Tibial nerve (tissue), 4 donors: ENCODE results near the gene NCF2. TPM values are rescaled to one million over a fixed set of nuclear protein-coding genes. Genes with fewer than 3 reads are reported as not detected.

Experiments used
- DNase-seq, 2 donors: peaks; one replicate each; pipeline ENCODE4 v3.0.0-alpha.2; 2019; ENCODE audit warnings: low spot score in 2 of 2
- H3K27ac ChIP-seq, 4 donors: fragments of 200-600 bp; sonication (generic) in 3 of 4; one replicate each; pipeline ENCODE4 v1.5.1; 2017 to 2019; ENCODE audit warnings: mild to moderate bottlenecking in 1 of 4
- H3K27me3 ChIP-seq, 2 donors: fragments of 200-600 bp; sonication (generic) in 1 of 2; one replicate each; pipeline versions ENCODE4 v1.5.1 to v1.6.0; 2017 to 2019
- H3K36me3 ChIP-seq, 3 donors: fragments of 200-600 bp; sonication (generic); one replicate each; pipeline ENCODE4 v1.5.1; 2018 to 2019
- H3K4me1 ChIP-seq, 4 donors: fragments of 200-600 bp; sonication (generic) in 3 of 4; one replicate each; pipeline ENCODE4 v1.5.1; 2017 to 2019
- H3K4me3 ChIP-seq, 4 donors: fragments of 200-600 bp; sonication (generic) in 3 of 4; one replicate each; pipeline ENCODE4 v1.5.1; 2017 to 2019; ENCODE audit warnings: mild to moderate bottlenecking in 1 of 4, moderate library complexity in 1 of 4
- H3K9me3 ChIP-seq, 4 donors: fragments of 200-600 bp; sonication (generic) in 3 of 4; one replicate each; pipeline ENCODE4 v1.5.1; 2017 to 2019
- CTCF ChIP-seq, 5 experiments: fragments of 200-600 bp in 3 of 5; fragments of 450-650 bp in 2 of 5; sonication (generic) in 3 of 5; IDR thresholded peaks; one replicate each; pipeline ENCODE4 v1.5.1; 2016 to 2019; ENCODE audit warnings: antibody characterized with exemption in 5 of 5, mild to moderate bottlenecking in 3 of 5, moderate library complexity in 2 of 5
- EP300 ChIP-seq, 2 donors: sonication (generic); formaldehyde crosslinking; IDR thresholded peaks; one replicate each; pipeline ENCODE4 v1.6.1; 2017; ENCODE audit warnings: antibody characterized with exemption in 2 of 2, mild to moderate bottlenecking in 1 of 2
- POLR2A ChIP-seq, 2 donors: fragments of 450-650 bp; IDR thresholded peaks; one replicate each; pipeline ENCODE4 v1.6.1; 2017; ENCODE audit warnings: antibody characterized with exemption in 2 of 2, mild to moderate bottlenecking in 2 of 2, moderate library complexity in 2 of 2
- WGBS, 2 donors: methylation state at CpG; one replicate each; pipeline ENCODE4 v1.1.5; 2018; 5-methylcytosine and 5-hydroxymethylcytosine counted together
- total RNA-seq, 4 donors: library from RNA; depleted of rRNA; stranded (reverse); fragments of >200 nt; gene quantifications; one replicate each; pipeline ENCODE4 v1.1.0, GENCODE V29; 2016

The NCF2 gene
- total RNA-seq, 4 donors from 2014 or later: 9.6 to 21.0 (median 17.1) TPM

DNA sequence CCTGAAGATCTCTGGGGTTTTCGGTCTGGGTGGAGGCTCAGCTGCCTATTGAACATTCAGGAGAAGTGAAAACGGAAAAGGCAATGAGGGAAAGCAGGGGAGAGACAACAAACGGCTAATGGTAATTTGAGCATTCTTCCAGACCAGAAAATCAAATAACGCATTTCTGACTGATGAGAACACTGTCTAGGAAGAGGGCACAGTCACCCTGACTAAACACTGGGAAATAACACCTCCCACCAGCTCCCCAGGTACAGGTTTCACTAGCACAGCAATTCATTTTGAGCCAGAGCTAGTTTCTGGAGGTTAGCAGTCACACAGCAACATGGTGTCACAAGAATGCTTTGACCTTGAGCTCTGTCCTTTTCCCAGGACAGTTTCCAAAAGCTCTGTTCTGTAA, 21.1 kb downstream of the NCF2 start:
- H3K9me3 ChIP-seq: no peaks in the 10 kb centered on the region
- H3K4me1 ChIP-seq: peaks cover 0 to 7% (median 0%) of the 10 kb centered on the region in 4 donors
- H3K27ac ChIP-seq: peak overlapping the region in 1 of 4 donors; percentile 51
- WGBS, 2 donors: 63 to 74% methylated on average over 4 of the region's 4 CpGs
- H3K27me3 ChIP-seq: no peaks in the 10 kb centered on the region
- H3K36me3 ChIP-seq: no peaks in the 10 kb centered on the region
- no peak for DNase-seq
- H3K4me3 ChIP-seq: no peak overlapping the region
- TF ChIP-seq POLR2A (IDR thresholded peaks at IDR 0.05): no peak
- no peak for TF ChIP-seq EP300 (IDR thresholded peaks at IDR 0.05)
- TF ChIP-seq CTCF (IDR thresholded peaks at IDR 0.05): no peak

DNA sequence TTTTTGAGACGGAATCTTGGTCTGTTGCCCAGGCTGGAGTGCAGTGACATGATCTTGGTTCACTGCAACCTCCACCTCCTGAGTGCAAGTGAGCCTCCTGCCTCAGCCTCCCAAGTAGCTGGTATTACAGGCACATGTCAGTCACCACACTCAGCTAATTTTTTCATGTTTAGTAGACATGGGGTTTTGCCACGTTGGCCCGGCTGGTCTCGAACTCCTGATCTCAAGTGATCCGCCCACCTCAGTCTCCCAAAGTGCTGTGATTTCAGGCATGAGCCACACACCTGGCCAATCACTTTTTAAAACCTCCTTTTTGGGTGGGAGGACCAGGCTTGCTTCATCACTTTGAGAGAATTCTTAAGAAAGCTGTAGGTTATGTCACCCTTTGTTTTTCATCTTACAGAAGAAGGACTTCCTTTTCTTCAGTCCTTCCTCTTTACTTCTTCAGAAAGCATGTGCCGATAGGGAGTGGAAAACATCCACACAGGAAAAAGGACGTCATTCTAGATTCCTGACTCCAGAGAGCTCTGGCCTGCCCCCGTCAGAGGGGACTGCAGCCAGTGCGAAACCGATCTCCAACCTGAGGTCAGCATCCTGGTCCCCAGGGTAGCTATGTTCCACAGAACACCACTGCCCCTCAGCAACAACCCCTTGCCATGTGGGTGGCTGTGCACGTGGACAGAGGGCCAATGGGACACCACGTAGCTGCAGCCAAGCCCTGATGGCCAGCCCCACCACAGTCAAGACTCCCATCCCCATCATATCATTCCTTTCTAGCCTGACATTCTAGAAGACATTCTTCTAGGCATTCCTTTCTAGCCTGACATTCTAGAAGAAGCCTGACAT, 21.9 kb downstream of the NCF2 start:
- Histone ChIP-seq H3K9me3 (no peaks in the 10 kb centered on the region), H3K27me3 (no peaks in the 10 kb centered on the region), H3K27ac (peak overlapping the region in 2 of 4 donors; percentile 31 to 66), H3K4me3 (no peak overlapping the region), H3K36me3 (no peaks in the 10 kb centered on the region), H3K4me1 (peaks cover 0 to 7% (median 0%) of the 10 kb centered on the region in 4 donors)
- peak in 1 of 2 donors; percentile 10 for DNase-seq
- 69 to 72% methylated on average over 12 of the region's 12 CpGs for WGBS, 2 donors
- TF ChIP-seq EP300 (IDR thresholded peaks at IDR 0.05) (peak; percentile 28 to 56), POLR2A (IDR thresholded peaks at IDR 0.05) (no peak), CTCF (IDR thresholded peaks at IDR 0.05) (no peak)

GRCh38 chr1:183567584-183567983, 22.7 kb downstream of the NCF2 start:
- Histone ChIP-seq H3K4me1 (peaks cover 0 to 7% (median 0%) of the 10 kb centered on the region in 4 donors), H3K27ac (peak overlapping the region in 2 of 4 donors; percentile 31 to 66), H3K36me3 (no peaks in the 10 kb centered on the region), H3K27me3 (no peaks in the 10 kb centered on the region), H3K9me3 (no peaks in the 10 kb centered on the region), H3K4me3 (no peak overlapping the region)
- WGBS, 2 donors: 67 to 71% methylated on average over 5 of the region's 5 CpGs
- TF ChIP-seq EP300 (IDR thresholded peaks at IDR 0.05): peak in 1 of 2 donors; percentile 35
- TF ChIP-seq POLR2A (IDR thresholded peaks at IDR 0.05): no peak
- peak in 1 of 2 donors; percentile 40 for DNase-seq

DNA sequence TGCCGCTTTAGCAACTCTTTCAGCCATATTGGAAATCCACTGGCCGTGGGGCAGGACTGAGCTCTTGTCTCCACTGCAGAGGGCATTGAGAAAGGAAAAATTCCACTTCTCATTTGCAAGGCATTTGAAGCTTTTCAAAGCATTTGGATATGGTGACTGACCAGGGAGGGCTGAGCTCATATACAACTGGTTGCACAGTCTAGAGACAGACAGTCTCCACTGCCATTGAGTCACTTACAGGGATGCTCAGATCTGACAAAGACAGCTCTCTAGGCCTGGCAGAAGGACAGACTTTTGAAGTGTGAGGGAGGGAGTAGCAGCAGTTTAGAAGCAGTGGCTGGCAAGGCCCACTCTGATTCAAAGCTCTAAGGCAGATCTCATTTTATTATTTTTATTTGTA, 24.2 kb downstream of the NCF2 start:
- no peaks in the 10 kb centered on the region for H3K27me3 ChIP-seq
- 90 to 100% methylated on average over 2 of the region's 2 CpGs for WGBS, 2 donors
- no peaks in the 10 kb centered on the region for H3K9me3 ChIP-seq
- H3K36me3 ChIP-seq: no peaks in the 10 kb centered on the region
- H3K4me1 ChIP-seq: peaks cover 0 to 7% (median 0%) of the 10 kb centered on the region in 4 donors
- H3K27ac ChIP-seq: no peak overlapping the region
- DNase-seq: no peak
- TF ChIP-seq CTCF (IDR thresholded peaks at IDR 0.05) (no peak), EP300 (IDR thresholded peaks at IDR 0.05) (no peak), POLR2A (IDR thresholded peaks at IDR 0.05) (no peak)
- H3K4me3 ChIP-seq: no peak overlapping the region

DNA sequence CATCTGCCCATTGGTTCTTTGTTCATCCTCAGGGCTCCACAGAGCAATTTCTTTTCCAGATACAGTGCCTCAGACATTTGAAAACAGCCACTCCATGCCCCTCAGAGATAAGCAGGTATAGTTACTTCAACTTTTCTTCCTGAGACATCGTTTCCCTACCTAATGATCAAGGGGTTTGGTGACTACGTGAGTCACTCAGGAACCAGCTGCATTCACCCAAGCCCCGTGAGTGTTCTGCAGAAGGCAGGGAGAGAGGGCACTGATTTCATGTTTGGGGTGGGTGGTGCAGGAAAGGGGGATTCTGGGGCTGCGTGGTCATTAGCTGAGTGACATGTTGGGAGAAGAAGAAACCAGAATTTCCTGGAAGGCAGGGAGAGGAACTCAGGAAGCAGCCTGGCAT, 25.0 kb downstream of the NCF2 start:
- TF ChIP-seq CTCF (IDR thresholded peaks at IDR 0.05) (no peak), EP300 (IDR thresholded peaks at IDR 0.05) (no peak), POLR2A (IDR thresholded peaks at IDR 0.05) (no peak)
- H3K9me3 ChIP-seq: no peaks in the 10 kb centered on the region
- no peaks in the 10 kb centered on the region for H3K27me3 ChIP-seq
- no peak for DNase-seq
- peaks cover 0 to 7% (median 0%) of the 10 kb centered on the region in 4 donors for H3K4me1 ChIP-seq
- H3K4me3 ChIP-seq: no peak overlapping the region
- no peak overlapping the region for H3K27ac ChIP-seq
- no peaks in the 10 kb centered on the region for H3K36me3 ChIP-seq
- WGBS, 2 donors: 60 to 64% methylated on average over 4 of the region's 4 CpGs
